BJ (cell line): ENCODE results near the gene RBM3. TPM values are rescaled to one million over a fixed set of nuclear protein-coding genes. Genes with fewer than 3 reads are reported as not detected.

Experiments used
- CTCF ChIA-PET: fragments of 350-600 bp; formaldehyde crosslinking; extraction: SDS; loops from one replicate; lab custom pipeline; 2021; ENCODE audit warnings: antibody characterized with exemption, inconsistent platforms; lab: Yijun Ruan, JAX
- POLR2A ChIA-PET: fragments of 300-600 bp; sonication (Branson Sonifier 250); formaldehyde crosslinking; extraction: SDS; loops from one replicate; lab custom pipeline; 2021; ENCODE audit warnings: antibody characterized with exemption; lab: Charles Lee
- DNase-seq: peaks from one replicate; pipeline ENCODE4 v3.0.0-alpha.2; 2011; ENCODE audit warnings: low read depth
- H3K27me3 ChIP-seq: 2 replicates; pipeline ENCODE4 v1.6.0; 2011; ENCODE audit warnings: low read length; ENCODE audit not compliant: control insufficient read depth, insufficient read depth
- H3K36me3 ChIP-seq: 2 replicates; pipeline ENCODE4 v1.5.1; 2011; ENCODE audit warnings: low read length; ENCODE audit not compliant: control insufficient read depth, insufficient read depth
- H3K4me3 ChIP-seq: 2 replicates; pipeline ENCODE4 v1.5.1; 2011; ENCODE audit warnings: low read depth, mild to moderate bottlenecking, control low read depth, low read length
- CTCF ChIP-seq: IDR thresholded peaks from 2 replicates; pipeline ENCODE4 v1.5.1; 2011; ENCODE audit warnings: low read depth, mild to moderate bottlenecking, control low read depth, inconsistent platforms, low read length, moderate library complexity; ENCODE audit not compliant: insufficient read depth
- polyA plus RNA-seq: library from polyadenylated mRNA; depleted of rRNA; stranded (reverse); fragments of >200 nt; gene quantifications from 2 replicates; pipeline ENCODE4 v1.2.3, GENCODE V29; 2011

The RBM3 gene
- polyA plus RNA-seq, 1 experiment = 406 TPM

GRCh38 chrX:48604701-48605100 is 30.4 kb downstream of the RBM3 start:
- ChIA-PET POLR2A (no interaction called here), CTCF (interaction anchor here (1.0 kb wide), 1 partner anchor 11 kb away, joined by 3 read pairs; no protein-coding TSS in a partner anchor)
- no peaks in the 10 kb centered on the region for H3K27me3 ChIP-seq
- no peak for DNase-seq
- TF ChIP-seq CTCF = no peak
- peaks cover 16% of the 10 kb centered on the region for H3K36me3 ChIP-seq
- H3K4me3 ChIP-seq = no peak overlapping the region

GRCh38 chrX:48606091-48606490 is 31.8 kb downstream of the RBM3 start:
- H3K36me3 ChIP-seq = peaks cover 9% of the 10 kb centered on the region
- DNase-seq = no peak
- POLR2A ChIA-PET = no interaction called here
- TF ChIP-seq CTCF = no peak; the same call in 1 of the 2 replicates
- no peak overlapping the region for H3K4me3 ChIP-seq
- CTCF ChIA-PET = interaction anchor here (0.6 kb wide), 1 partner anchor 247 kb away, joined by 3 read pairs; no protein-coding TSS in a partner anchor
- H3K27me3 ChIP-seq = no peaks in the 10 kb centered on the region

- Histone ChIP-seq H3K27me3 (no peaks in the 10 kb centered on the region), H3K4me3 (no peak overlapping the region), H3K36me3 (no peaks in the 10 kb centered on the region)
- no peak for DNase-seq
- TF ChIP-seq CTCF = no peak
- CTCF ChIA-PET = no interaction called here
- POLR2A ChIA-PET = no interaction called here
These were observed 37.4 kb downstream of the RBM3 start for GRCh38 chrX:48611703-48612102.

GRCh38 chrX:48613502-48614160 is 39.3 kb downstream of the RBM3 start:
- TF ChIP-seq CTCF = no peak
- ChIA-PET POLR2A (no interaction called here), CTCF (no interaction called here)
- no peaks in the 10 kb centered on the region for H3K36me3 ChIP-seq
- DNase-seq = no peak
- no peak overlapping the region for H3K4me3 ChIP-seq
- H3K27me3 ChIP-seq = no peaks in the 10 kb centered on the region

- no peak for TF ChIP-seq CTCF
- no peaks in the 10 kb centered on the region for H3K27me3 ChIP-seq
- no peak overlapping the region for H3K4me3 ChIP-seq
- POLR2A ChIA-PET = no interaction called here
- DNase-seq = no peak
- CTCF ChIA-PET = no interaction called here
- no peaks in the 10 kb centered on the region for H3K36me3 ChIP-seq
These were observed 42.3 kb downstream of the RBM3 start for GRCh38 chrX:48616576-48616975.
